Activated CD4-positive, alpha-beta T cell treated with anti-CD3 and anti-CD28 coated beads for 36 hours (primary cell): ENCODE measurements around the gene ABCC6. TPM values are rescaled to one million over a fixed set of nuclear protein-coding genes. Genes with fewer than 3 reads are reported as not detected.
"Not testable (repeated sequence)": the region's sequence is repeated elsewhere in the genome, so short reads cannot be mapped to it uniquely, and the experiment has no call there.

Experiments used
- ATAC-seq: fragments of 200-7000 bp; cut with Tn5 transposase; one replicate; pipeline ENCODE4 v1.10.0; 2021; ENCODE audit warnings: mild to moderate bottlenecking, moderate library complexity
- CTCF ChIA-PET: fragments of 350-600 bp; sonication (Branson Sonifier 250); formaldehyde crosslinking; loops from one replicate; lab custom pipeline; 2021; ENCODE audit warnings: antibody characterized with exemption; lab: Charles Lee
- POLR2A ChIA-PET: fragments of 350-600 bp; sonication (Branson Sonifier 250); formaldehyde crosslinking; loops from one replicate; lab custom pipeline; 2021; ENCODE audit warnings: antibody characterized with exemption, inconsistent platforms; lab: Charles Lee
- DNase-seq: peaks from one replicate; pipeline ENCODE4 v3.0.0-alpha.2; 2020
- H3K27ac Mint-ChIP-seq: one replicate; pipeline ENCODE4 v1.8.0; 2021; ENCODE audit warnings: mixed read lengths
- H3K27me3 Mint-ChIP-seq: one replicate; pipeline ENCODE4 v1.8.0; 2021; ENCODE audit warnings: mixed read lengths
- H3K36me3 Mint-ChIP-seq: one replicate; pipeline ENCODE4 v1.8.0; 2021; ENCODE audit warnings: low read depth, mixed read lengths
- H3K4me1 Mint-ChIP-seq: one replicate; pipeline ENCODE4 v1.8.0; 2021; ENCODE audit warnings: mixed read lengths
- H3K4me3 Mint-ChIP-seq: one replicate; pipeline ENCODE4 v1.8.0; 2021; ENCODE audit warnings: mild to moderate bottlenecking, moderate library complexity, mixed read lengths
- H3K9me3 Mint-ChIP-seq: one replicate; pipeline ENCODE4 v1.8.0; 2021; ENCODE audit warnings: low read depth, mixed read lengths
- intact Hi-C, 2 experiments: fragments of 100-400 bp; cut with DNase I in 1 of 2; cut with micrococcal nuclease in 1 of 2; formaldehyde crosslinking; loops; one replicate each; pipeline versions ENCODE4 v1.14.2 to v1.15.1; 2022 to 2024; cut with DNase I, micrococcal nuclease
- total RNA-seq, 2 experiments: library from RNA; stranded (reverse); gene quantifications; one replicate each; pipeline ENCODE4 v1.2.3, GENCODE V29; 2021

ABCC6 gene
- under 1 TPM in 1 of 2 experiments, not detected in 1; 0.07 TPM for total RNA-seq

DNA sequence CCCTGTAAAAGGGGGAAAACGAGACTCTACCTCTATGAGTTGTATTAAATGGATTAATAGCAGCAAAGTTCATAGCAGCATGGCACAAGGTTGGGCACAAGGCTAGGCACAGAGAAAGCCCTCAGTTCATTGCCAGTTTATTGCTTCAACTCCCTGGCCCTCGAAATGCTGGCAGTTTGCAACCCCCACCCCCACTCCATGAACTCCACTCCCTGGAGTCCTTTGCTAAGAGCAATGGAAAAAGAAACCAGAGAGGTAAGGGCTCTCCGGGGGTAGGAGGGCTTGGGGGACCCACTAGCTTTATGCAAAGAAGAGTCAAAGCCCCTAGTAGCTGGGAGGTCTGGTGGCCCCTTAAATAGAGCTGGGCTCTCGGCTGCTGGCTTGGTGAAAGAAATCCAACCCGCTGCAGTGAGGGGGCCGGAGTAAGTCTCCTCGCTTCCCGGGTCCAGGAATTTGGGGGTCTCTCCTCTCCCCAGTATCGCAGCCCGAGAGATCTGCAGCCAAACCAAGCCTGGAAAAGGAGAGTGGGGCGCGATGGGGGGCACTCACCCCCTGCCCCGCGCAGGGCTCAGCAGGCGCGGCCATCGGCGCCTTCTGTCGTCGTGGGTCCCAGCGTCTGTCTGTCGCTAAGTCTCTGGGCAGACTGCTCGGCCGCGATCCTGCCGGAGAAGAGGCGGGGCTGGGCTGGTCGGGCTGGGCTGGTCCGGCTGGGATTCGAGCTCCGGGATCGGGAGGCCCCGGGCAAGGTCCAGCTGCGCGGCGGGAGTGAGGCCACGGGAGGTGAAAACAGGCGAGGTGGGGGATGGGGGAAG, at the start of gene ABCC6:
TSS of gene ABCC6 (minus strand) at position 645 of the 812 bp plus-strand sequence. CDS start at position 585, 60 bp downstream.
- H3K4me1 Mint-ChIP-seq, H3K27ac Mint-ChIP-seq, H3K27me3 Mint-ChIP-seq, POLR2A ChIA-PET, H3K9me3 Mint-ChIP-seq, DNase-seq, intact Hi-C loops, H3K36me3 Mint-ChIP-seq, CTCF ChIA-PET: not testable (repeated sequence)
- peak within 1 kb of the TSS; percentile 19 for H3K4me3 Mint-ChIP-seq
- ATAC-seq, result peak; percentile 58

DNA sequence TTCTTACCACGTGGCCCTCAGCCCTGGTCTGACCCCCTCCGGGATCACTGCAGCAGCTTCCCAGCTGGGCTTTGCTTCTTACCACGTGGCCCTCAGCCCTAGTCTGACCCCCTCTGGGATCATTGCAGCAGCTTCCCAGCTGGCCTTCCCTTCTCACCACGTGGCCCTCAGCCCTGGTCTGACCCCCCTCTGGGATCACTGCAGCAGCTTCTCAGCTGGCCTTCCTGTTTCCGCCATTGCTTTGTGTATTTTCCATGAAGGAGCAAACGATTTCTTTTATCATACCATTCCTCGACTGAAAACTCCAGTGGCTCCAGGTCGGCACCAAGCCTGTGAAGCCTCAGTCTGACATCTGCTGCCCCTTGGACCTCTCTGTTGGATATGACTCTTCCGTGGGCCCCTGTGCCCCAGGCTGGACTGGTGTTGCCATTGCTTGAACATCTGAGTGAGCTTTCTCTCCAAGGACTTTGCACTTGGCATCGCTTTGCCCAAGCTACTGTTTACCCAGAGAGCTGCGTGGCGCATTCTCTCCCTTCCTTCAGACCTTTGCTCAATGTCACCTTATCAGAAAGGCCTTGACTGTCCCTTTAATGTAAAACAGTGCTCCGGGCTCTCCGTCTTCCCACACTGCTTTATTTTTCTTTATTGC, 49.4 kb upstream of the ABCC6 start:
- H3K27ac Mint-ChIP-seq, DNase-seq, H3K4me3 Mint-ChIP-seq, ATAC-seq, H3K9me3 Mint-ChIP-seq, H3K36me3 Mint-ChIP-seq, CTCF ChIA-PET, H3K27me3 Mint-ChIP-seq, H3K4me1 Mint-ChIP-seq, intact Hi-C loops, POLR2A ChIA-PET: not testable (repeated sequence)

DNA sequence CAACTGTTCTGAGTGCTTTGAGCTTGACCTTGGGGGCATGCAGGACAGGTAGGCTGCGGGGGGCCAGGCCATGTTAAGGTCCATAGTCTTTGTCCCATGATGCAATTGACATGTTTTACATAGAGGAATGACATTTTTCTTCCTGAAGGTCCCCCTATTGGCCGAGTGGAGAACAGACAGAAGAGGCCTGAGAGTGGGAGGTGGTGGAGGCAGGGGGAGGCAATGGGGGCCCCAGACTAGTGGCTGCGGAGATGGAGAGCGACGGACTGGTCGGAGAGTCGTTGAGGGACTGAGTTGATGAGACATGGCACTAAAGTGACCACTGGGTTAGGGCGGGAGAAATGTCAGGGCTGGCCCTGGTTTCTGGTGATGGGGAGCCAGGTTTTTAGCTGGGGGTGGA, 48.4 kb upstream of the ABCC6 start:
- DNase-seq, CTCF ChIA-PET, H3K27me3 Mint-ChIP-seq, H3K9me3 Mint-ChIP-seq, H3K27ac Mint-ChIP-seq, H3K4me1 Mint-ChIP-seq, H3K36me3 Mint-ChIP-seq, ATAC-seq, intact Hi-C loops, POLR2A ChIA-PET, H3K4me3 Mint-ChIP-seq: not testable (repeated sequence)

DNA sequence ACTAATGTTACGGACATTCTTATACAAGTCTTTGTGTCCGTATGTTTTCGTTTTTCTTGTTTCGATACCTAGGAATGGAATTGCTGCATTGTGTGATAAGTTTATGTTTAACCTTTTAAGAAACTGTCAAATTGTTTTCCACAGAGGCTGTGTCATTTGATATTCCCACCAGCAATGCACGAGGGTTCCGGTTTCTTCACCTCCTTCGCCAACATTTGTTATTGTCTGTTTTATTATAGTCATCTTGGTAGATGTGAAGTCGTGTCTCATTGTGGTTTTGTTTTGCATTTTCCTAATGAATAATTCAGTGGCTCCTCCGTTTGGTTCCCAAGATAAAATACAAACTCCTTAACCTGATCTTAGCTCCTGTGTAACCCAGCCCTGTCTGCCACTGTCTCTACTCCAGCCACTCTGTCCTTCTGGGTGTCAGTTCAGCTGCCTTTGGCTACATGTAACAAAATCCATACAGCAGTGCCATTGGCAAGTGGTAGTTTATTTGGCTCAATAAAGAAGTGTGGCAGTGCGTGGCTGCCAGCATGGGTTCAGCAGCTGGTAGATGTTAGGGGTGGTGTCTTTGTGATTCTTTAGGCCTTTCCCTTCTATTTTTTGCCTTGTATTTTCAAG, 45.0 kb upstream of the ABCC6 start:
- intact Hi-C loops, H3K27ac Mint-ChIP-seq, ATAC-seq, H3K27me3 Mint-ChIP-seq, H3K9me3 Mint-ChIP-seq, POLR2A ChIA-PET, DNase-seq, CTCF ChIA-PET, H3K36me3 Mint-ChIP-seq, H3K4me3 Mint-ChIP-seq, H3K4me1 Mint-ChIP-seq: not testable (repeated sequence)

DNA sequence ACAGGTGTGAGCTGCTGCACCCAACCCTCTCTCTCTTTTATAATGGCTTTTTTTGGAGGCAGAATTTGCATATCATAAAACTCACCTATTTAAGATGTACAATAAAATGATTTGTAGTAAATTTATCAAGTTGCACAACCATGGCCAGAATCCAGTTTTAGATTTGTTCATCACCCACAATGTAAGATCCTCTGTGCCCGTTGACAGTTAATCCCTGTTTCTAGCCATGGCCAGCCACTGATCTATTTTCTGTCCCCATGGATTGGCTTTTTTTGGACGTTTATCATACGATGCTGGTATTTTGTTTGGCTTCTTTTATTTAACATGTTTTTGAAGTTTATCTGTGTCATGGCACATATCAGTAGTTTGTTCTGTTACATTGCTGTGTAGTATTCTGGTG, 44.4 kb upstream of the ABCC6 start:
- DNase-seq, H3K4me3 Mint-ChIP-seq, H3K4me1 Mint-ChIP-seq, H3K9me3 Mint-ChIP-seq, intact Hi-C loops, POLR2A ChIA-PET, ATAC-seq, H3K27ac Mint-ChIP-seq, H3K36me3 Mint-ChIP-seq, H3K27me3 Mint-ChIP-seq, CTCF ChIA-PET: not testable (repeated sequence)

DNA sequence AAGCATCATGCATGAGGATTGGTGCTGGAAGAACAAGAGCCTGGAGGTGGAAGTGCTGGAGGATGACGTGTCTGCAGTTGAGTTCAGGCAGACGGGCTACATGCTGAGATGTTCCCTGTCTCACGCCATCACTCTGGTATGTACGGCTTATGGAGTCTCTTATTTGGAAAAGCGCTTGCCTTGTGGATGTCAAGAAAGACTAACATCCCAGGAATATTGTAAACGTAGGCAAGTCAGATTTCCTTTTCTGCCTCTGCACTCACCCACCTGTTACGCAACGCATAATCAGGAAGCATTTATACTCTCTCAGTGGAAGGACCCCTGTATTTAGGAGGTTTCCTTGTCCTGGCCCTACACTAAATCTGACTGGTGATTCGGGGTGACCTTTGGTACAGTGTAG, 41.8 kb upstream of the ABCC6 start:
- CTCF ChIA-PET, DNase-seq, H3K9me3 Mint-ChIP-seq, ATAC-seq, H3K27me3 Mint-ChIP-seq, H3K4me1 Mint-ChIP-seq, H3K27ac Mint-ChIP-seq, H3K4me3 Mint-ChIP-seq, intact Hi-C loops, H3K36me3 Mint-ChIP-seq, POLR2A ChIA-PET: not testable (repeated sequence)

DNA sequence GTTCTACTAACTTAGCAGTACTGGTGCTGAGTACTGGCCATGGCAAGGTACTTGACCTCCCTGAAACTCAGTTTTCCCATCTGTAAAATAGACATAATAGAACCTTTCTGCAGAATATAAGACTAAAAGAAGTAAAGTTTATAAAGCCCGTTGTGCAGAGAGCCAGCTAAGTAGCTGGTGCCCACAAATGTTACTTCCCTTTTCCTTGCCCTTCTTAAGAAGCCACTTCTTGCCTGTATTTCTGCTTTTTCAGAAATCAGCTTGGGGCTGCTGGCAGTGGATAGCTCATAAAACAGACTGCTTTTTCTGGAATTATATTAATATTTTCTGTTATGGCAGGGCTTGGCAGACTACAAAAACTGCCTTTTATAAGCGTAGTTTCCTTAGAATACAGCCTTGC, 40.7 kb upstream of the ABCC6 start:
- ATAC-seq, intact Hi-C loops: not testable (repeated sequence)

DNA sequence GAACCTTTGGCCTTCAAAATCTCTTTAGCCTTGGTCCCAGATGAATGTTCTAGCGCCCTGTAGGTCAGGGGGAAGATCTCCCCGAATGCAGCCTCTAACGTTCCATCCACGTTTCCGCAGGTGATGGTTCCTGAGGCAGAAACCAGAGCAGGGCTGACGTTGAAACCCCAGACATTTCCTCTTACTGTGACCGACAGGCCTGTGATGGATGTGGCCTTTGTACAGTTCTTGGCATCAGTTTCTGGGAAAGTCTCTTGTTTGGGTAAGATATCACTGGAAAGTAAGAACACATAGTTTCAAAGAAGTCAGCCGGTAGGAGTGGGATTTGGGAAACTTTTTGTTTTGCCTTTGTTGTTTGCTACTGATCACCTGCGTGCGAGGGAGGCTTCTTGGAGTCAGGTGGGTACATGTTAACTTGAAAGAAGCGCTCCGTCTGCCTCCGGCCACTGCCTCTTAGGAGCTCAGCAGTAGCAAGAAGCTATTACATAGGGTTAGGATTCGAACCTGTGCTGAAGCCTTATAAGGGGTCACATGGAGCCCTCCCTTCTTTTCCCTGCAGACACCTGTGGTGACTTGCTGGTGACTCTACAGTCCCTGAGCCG, 39.8 kb upstream of the ABCC6 start:
- POLR2A ChIA-PET, DNase-seq, intact Hi-C loops, H3K27me3 Mint-ChIP-seq, H3K4me3 Mint-ChIP-seq, H3K27ac Mint-ChIP-seq, H3K36me3 Mint-ChIP-seq, H3K9me3 Mint-ChIP-seq, CTCF ChIA-PET, ATAC-seq, H3K4me1 Mint-ChIP-seq: not testable (repeated sequence)

More for the DNA sequence above, 40.7 kb upstream of the ABCC6 start:
- H3K9me3 Mint-ChIP-seq, H3K36me3 Mint-ChIP-seq, H3K27ac Mint-ChIP-seq, H3K27me3 Mint-ChIP-seq, CTCF ChIA-PET, H3K4me1 Mint-ChIP-seq, DNase-seq, H3K4me3 Mint-ChIP-seq, POLR2A ChIA-PET: not testable (repeated sequence)

DNA sequence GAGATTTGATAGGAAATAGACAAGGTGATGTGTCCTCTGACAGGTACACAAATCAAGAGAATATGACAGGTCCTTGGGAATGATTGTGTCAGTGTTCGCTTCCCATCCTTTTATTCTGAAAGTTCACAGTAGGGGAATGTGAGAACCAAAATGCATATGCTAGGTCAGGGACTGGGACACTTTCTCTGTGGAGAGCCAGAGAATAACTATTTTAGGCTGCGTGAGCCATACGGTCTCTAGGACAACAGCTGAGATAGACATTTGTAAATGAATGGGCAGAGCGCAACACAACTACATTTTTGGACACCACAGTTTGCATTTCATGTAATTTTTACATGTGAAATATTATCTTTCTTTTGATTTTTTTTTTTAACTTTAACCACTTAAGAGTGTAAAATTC, 36.7 kb upstream of the ABCC6 start:
- H3K4me1 Mint-ChIP-seq, H3K27ac Mint-ChIP-seq, DNase-seq, POLR2A ChIA-PET, H3K9me3 Mint-ChIP-seq, CTCF ChIA-PET, intact Hi-C loops, H3K27me3 Mint-ChIP-seq, H3K4me3 Mint-ChIP-seq, H3K36me3 Mint-ChIP-seq, ATAC-seq: not testable (repeated sequence)

DNA sequence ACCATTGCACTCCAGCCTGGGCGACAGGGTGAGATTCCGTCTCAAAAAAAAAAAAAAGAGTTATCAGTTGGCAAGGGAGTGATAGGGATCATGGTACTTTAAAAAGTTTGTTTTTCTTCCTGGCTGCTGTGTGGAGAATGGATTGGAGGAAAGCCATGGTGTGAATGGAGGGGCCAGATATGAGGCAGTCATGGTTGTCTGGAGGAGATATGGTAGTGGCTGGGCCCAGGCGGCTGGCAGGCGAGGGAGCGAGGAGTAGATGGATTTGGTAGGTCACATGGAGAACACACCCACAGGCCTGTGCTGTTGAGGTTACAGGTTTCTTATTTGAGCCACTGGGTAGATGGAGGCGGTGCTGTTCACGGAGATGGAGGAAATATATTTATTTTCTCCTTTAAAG, 35.5 kb upstream of the ABCC6 start:
- H3K4me1 Mint-ChIP-seq, intact Hi-C loops, H3K4me3 Mint-ChIP-seq, H3K36me3 Mint-ChIP-seq, CTCF ChIA-PET, POLR2A ChIA-PET, DNase-seq, ATAC-seq, H3K27me3 Mint-ChIP-seq, H3K27ac Mint-ChIP-seq, H3K9me3 Mint-ChIP-seq: not testable (repeated sequence)

DNA sequence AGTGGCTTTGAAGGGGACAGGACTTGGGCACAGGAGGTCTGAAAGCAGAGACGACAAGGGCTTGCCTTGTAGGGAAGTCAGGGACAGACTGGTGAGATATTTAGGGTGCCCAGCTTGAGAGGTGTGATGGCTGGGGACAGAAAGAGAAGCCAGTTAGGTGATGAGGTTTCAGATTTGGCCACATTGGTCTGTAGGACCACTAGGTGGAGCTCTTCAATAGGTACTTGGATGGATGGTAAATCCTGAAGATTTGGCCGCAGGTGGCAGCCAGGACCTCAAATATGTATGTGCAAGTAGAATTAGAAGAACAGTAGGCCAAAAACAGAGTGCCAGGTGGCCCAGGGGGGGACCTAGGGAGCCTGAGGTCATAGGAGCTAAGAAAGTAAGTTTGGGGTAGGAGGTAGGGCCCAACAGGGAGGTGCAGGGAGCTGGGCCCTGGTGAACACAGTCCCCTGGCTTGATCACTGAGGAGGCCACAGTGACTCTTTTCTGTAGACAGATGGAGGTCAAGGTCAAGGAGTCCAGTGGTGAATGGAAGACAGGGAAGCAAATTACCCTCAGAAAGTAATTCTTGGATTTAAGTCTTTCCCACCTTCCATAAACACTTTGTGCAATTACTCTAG, 34.1 kb upstream of the ABCC6 start:
- H3K36me3 Mint-ChIP-seq, H3K27me3 Mint-ChIP-seq, ATAC-seq, POLR2A ChIA-PET, DNase-seq, H3K9me3 Mint-ChIP-seq, H3K4me3 Mint-ChIP-seq, CTCF ChIA-PET, H3K27ac Mint-ChIP-seq, H3K4me1 Mint-ChIP-seq, intact Hi-C loops: not testable (repeated sequence)
